SK-MEL-5 (cell line): Measurements from ENCODE around the gene COQ8A. TPM values are rescaled to one million over a fixed set of nuclear protein-coding genes. Genes with fewer than 3 reads are reported as not detected.
"Not testable (repeated sequence)": the region's sequence is repeated elsewhere in the genome, so short reads cannot be mapped to it uniquely, and the experiment has no call there.

Experiments
- DNase-seq: peaks from one replicate; pipeline ENCODE4 v3.0.0-alpha.2; 2016; ENCODE audit warnings: low read depth, low spot score
- in situ Hi-C: cut with HindIII; loops from 2 replicates; pipeline ENCODE4 v1.10.0; 2016; ENCODE audit warnings: low sequenced_read_pairs, high pct_unique_total_duplicates, low pct_unique_long_range_greater_than_20kb
- total RNA-seq: library from RNA; depleted of rRNA; stranded (reverse); fragments of >200 nt; shearing (Covaris generic); gene quantifications from 2 replicates; pipeline ENCODE4 v1.2.3, GENCODE V29; 2014

Gene COQ8A
- total RNA-seq, 1 experiment from 2014 or later = 22.8 TPM

GRCh38 chr1:226946841-226947240 is 6.7 kb downstream of the COQ8A start:
- no peak for DNase-seq
- in situ Hi-C loops = no loop called here

- no peak for DNase-seq
- in situ Hi-C loops = no loop called here
These were observed 8.0 kb downstream of the COQ8A start for GRCh38 chr1:226948051-226948450.

GRCh38 chr1:226948480-226948879 is 8.4 kb downstream of the COQ8A start:
- DNase-seq = no peak
- in situ Hi-C loops = no loop called here

GRCh38 chr1:226948996-226949395 is 8.9 kb downstream of the COQ8A start:
- in situ Hi-C loops = no loop called here
- no peak for DNase-seq

- in situ Hi-C loops = no loop called here
- DNase-seq = no peak
These were observed 9.3 kb downstream of the COQ8A start for GRCh38 chr1:226949401-226949800.

GRCh38 chr1:226950316-226950715 is 10.2 kb downstream of the COQ8A start:
- no peak for DNase-seq
- in situ Hi-C loops = no loop called here

GRCh38 chr1:226950871-226951270 is 10.8 kb downstream of the COQ8A start:
- in situ Hi-C loops = no loop called here
- DNase-seq = no peak

- in situ Hi-C loops = no loop called here
- no peak for DNase-seq
These were observed 11.4 kb downstream of the COQ8A start for GRCh38 chr1:226951286-226952117.

- in situ Hi-C loops = no loop called here
- no peak for DNase-seq
These were observed 12.0 kb downstream of the COQ8A start for GRCh38 chr1:226952118-226952441.

- in situ Hi-C loops = no loop called here
- DNase-seq = no peak
These were observed 13.2 kb downstream of the COQ8A start for GRCh38 chr1:226953175-226953800.

- DNase-seq = no peak
- in situ Hi-C loops = no loop called here
These were observed 14.2 kb downstream of the COQ8A start for GRCh38 chr1:226954337-226954736.

GRCh38 chr1:226954777-226955176 is 14.7 kb downstream of the COQ8A start:
- in situ Hi-C loops = no loop called here
- DNase-seq = no peak

GRCh38 chr1:226955857-226956256 is 15.8 kb downstream of the COQ8A start:
- in situ Hi-C loops, DNase-seq: not testable (repeated sequence)

GRCh38 chr1:226956942-226957713 is 17.0 kb downstream of the COQ8A start:
- DNase-seq = no peak
- in situ Hi-C loops = no loop called here

- in situ Hi-C loops = no loop called here
- DNase-seq = no peak
These were observed 17.6 kb downstream of the COQ8A start for GRCh38 chr1:226957714-226958113.

GRCh38 chr1:226958300-226958699 is 18.2 kb downstream of the COQ8A start:
- DNase-seq = no peak
- in situ Hi-C loops = no loop called here

- no peak for DNase-seq
- in situ Hi-C loops = no loop called here
These were observed 20.2 kb downstream of the COQ8A start for GRCh38 chr1:226960256-226960655.

- no peak for DNase-seq
- in situ Hi-C loops = no loop called here
These were observed 21.1 kb downstream of the COQ8A start for GRCh38 chr1:226960944-226961765.
